Stimulated activated CD8-positive, alpha-beta memory T cell treated with anti-CD3 and anti-CD28 coated beads, Interleukin-12 subunit alpha, Interleukin-12 subunit beta, amount 100 ng/mL, for 24 hours (primary cell): ENCODE data around the gene GPC1.

Source experiments
- DNase-seq: peaks from one replicate; pipeline ENCODE4 v3.0.0-alpha.2; 2020; ENCODE audit errors: extremely low read depth

The GPC1 gene

GRCh38 chr2:240456447-240457222, 21.2 kb downstream of the GPC1 start:
- DNase-seq = no peak

GRCh38 chr2:240457223-240458043, 22.0 kb downstream of the GPC1 start:
- DNase-seq = no peak

GRCh38 chr2:240458044-240458899, 22.8 kb downstream of the GPC1 start:
- no peak for DNase-seq

GRCh38 chr2:240458900-240459391, 23.5 kb downstream of the GPC1 start:
- DNase-seq = no peak

- no peak for DNase-seq
Measured at GRCh38 chr2:240459401-240460252, 24.2 kb downstream of the GPC1 start.

- DNase-seq = no peak
Measured at GRCh38 chr2:240460253-240460711, 24.8 kb downstream of the GPC1 start.

GRCh38 chr2:240460781-240461431, 25.4 kb downstream of the GPC1 start:
- DNase-seq = no peak

- no peak for DNase-seq
Measured at GRCh38 chr2:240461471-240462072, 26.1 kb downstream of the GPC1 start.

GRCh38 chr2:240462073-240462706, 26.7 kb downstream of the GPC1 start:
- no peak for DNase-seq

- no peak for DNase-seq
Measured at GRCh38 chr2:240462707-240463273, 27.3 kb downstream of the GPC1 start.

GRCh38 chr2:240463274-240463865, 27.9 kb downstream of the GPC1 start:
- DNase-seq = no peak

GRCh38 chr2:240463866-240464481, 28.5 kb downstream of the GPC1 start:
- no peak for DNase-seq

GRCh38 chr2:240464514-240465241, 29.2 kb downstream of the GPC1 start:
- DNase-seq = no peak

- no peak for DNase-seq
Measured at GRCh38 chr2:240465268-240465764, 29.9 kb downstream of the GPC1 start.

GRCh38 chr2:240465765-240466578, 30.5 kb downstream of the GPC1 start:
- no peak for DNase-seq

GRCh38 chr2:240466579-240467148, 31.2 kb downstream of the GPC1 start:
- DNase-seq = no peak
